CD4-positive, alpha-beta T cell (primary cell): ENCODE results near the gene SLAMF1. TPM values are rescaled to one million over a fixed set of nuclear protein-coding genes. Genes with fewer than 3 reads are reported as not detected.

Source experiments
- ATAC-seq: fragments of 200-7000 bp; cut with Tn5 transposase; one replicate; pipeline ENCODE4 v1.10.0; 2022; ENCODE audit warnings: mild to moderate bottlenecking; ENCODE audit not compliant: poor library complexity
- CTCF ChIA-PET: fragments of 350-600 bp; sonication (Branson Sonifier 250); formaldehyde crosslinking; loops from one replicate; lab custom pipeline; 2021; ENCODE audit warnings: antibody characterized with exemption, inconsistent platforms; lab: Charles Lee
- POLR2A ChIA-PET: fragments of 350-600 bp; sonication (Branson Sonifier 250); formaldehyde crosslinking; loops from one replicate; lab custom pipeline; 2021; ENCODE audit warnings: antibody characterized with exemption, inconsistent platforms; lab: Charles Lee
- DNase-seq, 14 experiments: peaks; one replicate each; pipeline ENCODE4 v3.0.0-alpha.2; 2013 to 2020; ENCODE audit warnings: mixed read lengths in 2 of 14
- H3K27ac ChIP-seq, 2 donors: one replicate each; pipeline versions ENCODE4 v1.5.1 to v1.7.0; 2013; ENCODE audit warnings: low read length in 2 of 2, low read depth in 1 of 2, mild to moderate bottlenecking in 1 of 2
- H3K27me3 ChIP-seq, 2 experiments: 1 replicate in 1 of 2; 2 replicates in 1 of 2; pipeline versions ENCODE4 v1.6.1 to v1.7.0; 2013; ENCODE audit warnings: low read length in 2 of 2, control low read depth in 1 of 2, mild to moderate bottlenecking in 1 of 2, moderate library complexity in 1 of 2; ENCODE audit not compliant: insufficient read depth in 2 of 2, control insufficient read depth in 1 of 2
- H3K36me3 ChIP-seq: one replicate; pipeline ENCODE4 v1.6.1; 2013; ENCODE audit warnings: low read length, control low read depth; ENCODE audit not compliant: insufficient read depth
- H3K4me1 ChIP-seq: one replicate; pipeline ENCODE4 v1.6.1; 2013; ENCODE audit warnings: low read length, control low read depth; ENCODE audit not compliant: insufficient read depth
- H3K4me3 ChIP-seq: one replicate; pipeline ENCODE4 v1.5.1; 2013; ENCODE audit warnings: mild to moderate bottlenecking, low read length, moderate library complexity
- H3K9me3 ChIP-seq, 2 experiments: 1 replicate in 1 of 2; 2 replicates in 1 of 2; pipeline versions ENCODE4 v1.6.1 to v1.7.0; 2013; ENCODE audit warnings: low read length in 2 of 2, mild to moderate bottlenecking in 2 of 2, control low read depth in 1 of 2, moderate library complexity in 1 of 2; ENCODE audit not compliant: control insufficient read depth in 1 of 2, insufficient read depth in 1 of 2
- H3K27ac Mint-ChIP-seq: one replicate; pipeline ENCODE4 v1.8.0; 2020; ENCODE audit warnings: mixed read lengths
- H3K27me3 Mint-ChIP-seq: one replicate; pipeline ENCODE4 v1.8.0; 2021; ENCODE audit warnings: mixed read lengths
- H3K36me3 Mint-ChIP-seq: one replicate; pipeline ENCODE4 v1.8.0; 2021; ENCODE audit warnings: low read depth, mixed read lengths
- H3K4me1 Mint-ChIP-seq: one replicate; pipeline ENCODE4 v1.8.0; 2021; ENCODE audit warnings: low read depth, mixed read lengths
- H3K4me3 Mint-ChIP-seq: one replicate; pipeline ENCODE4 v1.8.0; 2020; ENCODE audit warnings: mild to moderate bottlenecking, mixed read lengths
- H3K9me3 Mint-ChIP-seq: one replicate; pipeline ENCODE4 v1.8.0; 2020; ENCODE audit warnings: mixed read lengths
- intact Hi-C, 2 experiments: fragments of 100-400 bp; cut with DNase I in 1 of 2; cut with micrococcal nuclease in 1 of 2; formaldehyde crosslinking; loops; one replicate each; pipeline versions ENCODE4 v1.15.1 to v1.9.0; 2023 to 2025; cut with DNase I, micrococcal nuclease
- total RNA-seq, 174 experiments: library from RNA in 2 of 174; stranded (reverse) in 2 of 174; gene quantifications; one replicate each; pipeline ENCODE4 v1.2.3 and lab custom pipeline; 2021 to 2026
- TF ChIP-seq, protein P1 (sequence below): fragments of 200-600 bp; IDR thresholded peaks from one replicate; pipeline ENCODE4 v1.8.0; 2022; ENCODE audit warnings: antibody characterized with exemption, mild to moderate bottlenecking

The SLAMF1 gene
- total RNA-seq, 2 experiments from 2014 or later: 39.4 to 39.8 TPM

DNA sequence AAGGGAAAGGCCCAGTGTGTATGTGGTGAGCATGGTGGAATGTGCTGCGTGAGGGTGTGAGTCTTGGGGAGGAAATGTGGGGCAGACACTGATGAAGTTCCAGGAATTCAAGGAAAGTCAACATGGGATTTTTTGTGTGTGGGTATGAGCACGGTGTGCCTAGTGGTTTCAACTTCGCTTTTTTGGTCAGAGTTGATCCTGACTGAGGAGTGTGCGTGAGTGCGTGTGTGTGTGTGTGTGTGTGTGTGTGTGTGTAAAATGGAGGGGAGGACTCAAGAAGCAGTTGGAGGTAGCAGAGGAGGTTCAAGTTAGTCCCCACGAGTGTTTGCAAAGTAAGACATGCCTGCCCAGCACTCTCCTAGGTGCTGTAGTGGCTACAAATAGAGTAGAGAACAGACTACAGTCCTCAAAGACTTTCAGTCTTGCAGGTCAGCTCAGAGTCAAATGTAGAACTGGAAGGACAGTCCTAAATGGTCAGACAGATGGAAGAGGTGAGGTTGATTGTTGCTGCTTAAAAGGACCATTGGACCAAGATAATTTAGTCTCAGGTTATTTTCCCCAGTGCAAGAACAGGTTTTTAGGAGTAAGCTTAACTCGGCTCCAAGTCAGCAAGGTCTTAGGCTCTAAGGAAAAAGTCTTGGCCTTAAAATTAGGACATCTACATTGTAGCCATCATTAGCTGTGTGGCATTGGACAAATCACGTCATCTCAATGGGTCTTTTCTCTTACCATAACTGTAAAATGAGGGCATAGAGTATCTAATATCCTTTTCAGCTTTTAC lies 25.0 kb downstream of the SLAMF1 start:
- TF ChIP-seq, protein P1, sequence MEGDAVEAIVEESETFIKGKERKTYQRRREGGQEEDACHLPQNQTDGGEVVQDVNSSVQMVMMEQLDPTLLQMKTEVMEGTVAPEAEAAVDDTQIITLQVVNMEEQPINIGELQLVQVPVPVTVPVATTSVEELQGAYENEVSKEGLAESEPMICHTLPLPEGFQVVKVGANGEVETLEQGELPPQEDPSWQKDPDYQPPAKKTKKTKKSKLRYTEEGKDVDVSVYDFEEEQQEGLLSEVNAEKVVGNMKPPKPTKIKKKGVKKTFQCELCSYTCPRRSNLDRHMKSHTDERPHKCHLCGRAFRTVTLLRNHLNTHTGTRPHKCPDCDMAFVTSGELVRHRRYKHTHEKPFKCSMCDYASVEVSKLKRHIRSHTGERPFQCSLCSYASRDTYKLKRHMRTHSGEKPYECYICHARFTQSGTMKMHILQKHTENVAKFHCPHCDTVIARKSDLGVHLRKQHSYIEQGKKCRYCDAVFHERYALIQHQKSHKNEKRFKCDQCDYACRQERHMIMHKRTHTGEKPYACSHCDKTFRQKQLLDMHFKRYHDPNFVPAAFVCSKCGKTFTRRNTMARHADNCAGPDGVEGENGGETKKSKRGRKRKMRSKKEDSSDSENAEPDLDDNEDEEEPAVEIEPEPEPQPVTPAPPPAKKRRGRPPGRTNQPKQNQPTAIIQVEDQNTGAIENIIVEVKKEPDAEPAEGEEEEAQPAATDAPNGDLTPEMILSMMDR: no peak
- peak overlapping the region in 1 of 2 donors; percentile 19 for H3K27ac ChIP-seq
- H3K9me3 Mint-ChIP-seq: no peaks in the 10 kb centered on the region
- ChIA-PET CTCF (interaction anchor here (1.1 to 1.3 kb wide), 4 partner anchors 16 to 60 kb away, joined by 3 to 7 read pairs (median 4); partner anchors contain the start of gene SLAMF1), POLR2A (no interaction called here)
- ATAC-seq (no peak), DNase-seq (no peak)
- H3K27me3 Mint-ChIP-seq: no peaks in the 10 kb centered on the region
- H3K36me3 ChIP-seq: peaks cover 66% of the 10 kb centered on the region
- no peaks in the 10 kb centered on the region for H3K27me3 ChIP-seq
- no peaks in the 10 kb centered on the region for H3K9me3 ChIP-seq
- no peak overlapping the region for H3K4me3 ChIP-seq
- peaks cover 96% of the 10 kb centered on the region for H3K4me1 Mint-ChIP-seq
- H3K27ac Mint-ChIP-seq: peak overlapping the region; percentile 97
- peaks cover 93% of the 10 kb centered on the region for H3K36me3 Mint-ChIP-seq
- H3K4me1 ChIP-seq: peaks cover 63% of the 10 kb centered on the region
- intact Hi-C loops: loop anchor here (2.0 to 5.0 kb wide), 2 partner anchors 21 to 145 kb away; no protein-coding TSS in a partner anchor
- no peak overlapping the region for H3K4me3 Mint-ChIP-seq

DNA sequence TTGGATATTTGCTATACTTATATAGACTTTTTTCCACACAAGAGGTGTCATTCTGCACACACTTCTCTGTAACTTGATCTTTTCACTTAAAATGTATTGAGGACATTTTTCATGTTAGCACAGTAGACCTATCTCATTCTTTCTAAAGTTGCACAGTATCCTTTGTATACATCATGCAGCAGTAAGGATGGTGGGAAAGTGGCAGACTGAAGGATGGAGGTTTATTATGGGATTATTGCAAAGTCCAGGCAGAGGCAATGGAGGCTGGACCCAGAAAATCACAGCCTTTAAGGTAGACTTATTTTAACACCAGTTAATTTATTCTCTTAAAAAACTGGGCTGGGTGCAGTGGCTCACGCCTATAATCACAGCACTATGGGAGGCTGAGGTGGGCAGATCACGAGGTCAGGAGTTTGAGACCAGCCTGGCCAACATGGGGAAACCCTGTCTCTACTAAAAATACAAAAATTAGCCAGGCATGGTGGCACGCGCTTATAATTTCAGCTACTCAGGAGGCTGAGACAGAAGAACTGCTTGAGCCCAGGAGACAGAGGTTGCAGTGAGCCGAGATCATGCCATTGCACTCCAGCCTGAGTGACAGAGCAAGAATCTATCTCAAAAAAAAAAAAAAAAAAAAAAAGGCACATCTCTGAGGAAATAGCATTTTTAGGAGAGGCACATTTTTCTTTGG lies 25.8 kb downstream of the SLAMF1 start:
- H3K36me3 ChIP-seq: peaks cover 69% of the 10 kb centered on the region
- H3K9me3 ChIP-seq: no peaks in the 10 kb centered on the region
- Mint-ChIP-seq H3K27ac (peak overlapping the region; percentile 97), H3K27me3 (no peaks in the 10 kb centered on the region), H3K4me1 (peaks cover 96% of the 10 kb centered on the region), H3K4me3 (no peak overlapping the region), H3K9me3 (no peaks in the 10 kb centered on the region), H3K36me3 (peaks cover 95% of the 10 kb centered on the region)
- H3K4me3 ChIP-seq: no peak overlapping the region
- H3K4me1 ChIP-seq: peaks cover 56% of the 10 kb centered on the region
- H3K27ac ChIP-seq: peak overlapping the region in 1 of 2 donors; percentile 12
- no peak for ATAC-seq
- no peak for DNase-seq
- TF ChIP-seq, protein P1: no peak
- ChIA-PET CTCF (interaction anchor here (0.9 to 5.2 kb wide), 3 partner anchors 55 to 58 kb away, joined by 3 to 37 read pairs (median 7); no protein-coding TSS in a partner anchor), POLR2A (no interaction called here)
- no peaks in the 10 kb centered on the region for H3K27me3 ChIP-seq
- intact Hi-C loops: loop anchor here in 1 of 2 experiments (5.0 kb wide), 1 partner anchor 146 kb away; no protein-coding TSS in a partner anchor

DNA sequence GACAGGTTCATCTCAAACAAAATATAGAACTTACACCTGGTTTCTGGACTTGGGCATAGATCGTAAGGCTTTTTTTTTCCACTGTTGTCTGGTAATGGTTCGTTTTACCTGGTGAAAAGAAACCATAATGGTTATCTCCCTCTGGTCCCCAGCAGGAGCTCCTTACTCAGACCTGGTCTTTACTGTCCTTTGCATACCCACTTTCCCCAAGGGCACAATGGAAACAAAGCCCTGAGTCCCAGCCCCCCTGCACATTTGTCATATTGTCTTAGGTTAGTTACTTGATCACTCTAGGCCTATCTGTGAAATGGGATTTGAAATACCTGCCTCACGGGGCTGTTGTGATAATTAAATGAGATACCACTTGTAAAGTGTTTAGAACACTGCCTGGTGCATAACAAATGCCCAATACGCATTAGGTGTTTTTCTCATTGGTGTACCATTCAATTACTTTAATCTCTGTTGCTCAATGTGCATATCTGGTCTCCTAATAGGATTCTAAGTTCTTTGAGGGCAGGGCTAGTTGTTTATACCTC lies 27.0 kb downstream of the SLAMF1 start:
- POLR2A ChIA-PET: interaction anchor here (0.7 to 3.2 kb wide), 7 partner anchors 9 to 79 kb away, joined by 3 to 26 read pairs (median 5); partner anchors contain the start of gene SLAMF1
- Histone ChIP-seq H3K9me3 (no peaks in the 10 kb centered on the region), H3K4me3 (no peak overlapping the region), H3K4me1 (peaks cover 47% of the 10 kb centered on the region), H3K27ac (no peak overlapping the region), H3K36me3 (peaks cover 82% of the 10 kb centered on the region), H3K27me3 (no peaks in the 10 kb centered on the region)
- H3K27ac Mint-ChIP-seq: peak overlapping the region; percentile 42
- TF ChIP-seq, protein P1: no peak
- H3K27me3 Mint-ChIP-seq: no peaks in the 10 kb centered on the region
- peaks cover 94% of the 10 kb centered on the region for H3K36me3 Mint-ChIP-seq
- CTCF ChIA-PET: interaction anchor here (0.6 to 5.2 kb wide), 11 partner anchors 11 to 478 kb away, joined by 3 to 37 read pairs (median 6); no protein-coding TSS in a partner anchor
- H3K9me3 Mint-ChIP-seq: no peaks in the 10 kb centered on the region
- H3K4me1 Mint-ChIP-seq: peaks cover 86% of the 10 kb centered on the region
- DNase-seq (no peak), ATAC-seq (no peak)
- no peak overlapping the region for H3K4me3 Mint-ChIP-seq
- intact Hi-C loops: loop anchor here (1.0 to 5.0 kb wide), 4 partner anchors 9 to 147 kb away; no protein-coding TSS in a partner anchor
